Neutrophil (primary cell): Measurements from ENCODE around the gene CAMK2A.

ENCODE experiments used
- H3K27ac ChIP-seq: fragments of 200-600 bp; sonication (generic); 2 replicates; pipeline ENCODE4 v1.5.1; 2016; ENCODE audit warnings: mild to moderate bottlenecking, moderate library complexity
- H3K27me3 ChIP-seq: fragments of 200-600 bp; sonication (generic); 2 replicates; pipeline ENCODE4 v1.6.0; 2016; ENCODE audit warnings: mild to moderate bottlenecking
- H3K36me3 ChIP-seq: fragments of 200-600 bp; sonication (generic); 2 replicates; pipeline ENCODE4 v1.5.1; 2017
- H3K4me1 ChIP-seq, 2 experiments: fragments of 200-600 bp in 1 of 2; sonication (generic) in 1 of 2; 1 replicate in 1 of 2; 2 replicates in 1 of 2; pipeline versions ENCODE4 v1.5.1 to v1.6.1; 2013 to 2016; ENCODE audit warnings: low read depth in 1 of 2, low read length in 1 of 2, mild to moderate bottlenecking in 1 of 2, moderate library complexity in 1 of 2; ENCODE audit not compliant: control insufficient read depth in 1 of 2, insufficient read depth in 1 of 2
- H3K4me3 ChIP-seq, 2 experiments: fragments of 200-600 bp in 1 of 2; sonication (generic) in 1 of 2; 1 replicate in 1 of 2; 2 replicates in 1 of 2; pipeline ENCODE4 v1.5.1; 2013 to 2016; ENCODE audit warnings: low read depth in 1 of 2, low read length in 1 of 2, mild to moderate bottlenecking in 1 of 2, moderate library complexity in 1 of 2
- H3K9me3 ChIP-seq: fragments of 200-600 bp; sonication (generic); 2 replicates; pipeline ENCODE4 v1.5.1; 2016
- TF ChIP-seq, protein P1 (sequence below): fragments of 200-600 bp; sonication (generic); IDR thresholded peaks from 2 replicates; pipeline ENCODE4 v1.5.1; 2016; ENCODE audit warnings: antibody characterized with exemption

The CAMK2A gene

DNA sequence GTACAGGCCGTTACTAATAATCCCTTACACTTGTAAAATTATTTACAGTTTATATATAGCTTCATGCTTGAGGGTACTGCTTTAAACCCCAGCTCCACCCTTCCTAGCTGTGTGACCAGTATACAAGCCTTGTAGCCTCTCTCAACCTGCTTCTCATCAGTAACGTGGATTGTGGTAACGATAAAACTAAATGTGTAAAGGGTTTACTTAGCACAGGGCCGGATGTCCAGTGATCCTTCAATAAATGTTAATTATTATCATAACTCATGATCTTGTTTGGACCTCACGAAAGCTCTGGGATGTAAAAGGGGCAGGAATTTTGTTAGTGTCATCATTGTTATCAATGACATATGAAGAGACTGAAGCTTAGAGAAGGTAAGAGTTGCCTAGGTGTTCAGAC, 20.7 kb upstream of the CAMK2A start:
- TF ChIP-seq, protein P1, sequence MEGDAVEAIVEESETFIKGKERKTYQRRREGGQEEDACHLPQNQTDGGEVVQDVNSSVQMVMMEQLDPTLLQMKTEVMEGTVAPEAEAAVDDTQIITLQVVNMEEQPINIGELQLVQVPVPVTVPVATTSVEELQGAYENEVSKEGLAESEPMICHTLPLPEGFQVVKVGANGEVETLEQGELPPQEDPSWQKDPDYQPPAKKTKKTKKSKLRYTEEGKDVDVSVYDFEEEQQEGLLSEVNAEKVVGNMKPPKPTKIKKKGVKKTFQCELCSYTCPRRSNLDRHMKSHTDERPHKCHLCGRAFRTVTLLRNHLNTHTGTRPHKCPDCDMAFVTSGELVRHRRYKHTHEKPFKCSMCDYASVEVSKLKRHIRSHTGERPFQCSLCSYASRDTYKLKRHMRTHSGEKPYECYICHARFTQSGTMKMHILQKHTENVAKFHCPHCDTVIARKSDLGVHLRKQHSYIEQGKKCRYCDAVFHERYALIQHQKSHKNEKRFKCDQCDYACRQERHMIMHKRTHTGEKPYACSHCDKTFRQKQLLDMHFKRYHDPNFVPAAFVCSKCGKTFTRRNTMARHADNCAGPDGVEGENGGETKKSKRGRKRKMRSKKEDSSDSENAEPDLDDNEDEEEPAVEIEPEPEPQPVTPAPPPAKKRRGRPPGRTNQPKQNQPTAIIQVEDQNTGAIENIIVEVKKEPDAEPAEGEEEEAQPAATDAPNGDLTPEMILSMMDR = no peak
- Histone ChIP-seq H3K9me3 (no peaks in the 10 kb centered on the region), H3K4me3 (no peak overlapping the region), H3K4me1 (no peaks in the 10 kb centered on the region), H3K36me3 (no peaks in the 10 kb centered on the region), H3K27ac (no peak overlapping the region), H3K27me3 (peaks cover 4% of the 10 kb centered on the region)

DNA sequence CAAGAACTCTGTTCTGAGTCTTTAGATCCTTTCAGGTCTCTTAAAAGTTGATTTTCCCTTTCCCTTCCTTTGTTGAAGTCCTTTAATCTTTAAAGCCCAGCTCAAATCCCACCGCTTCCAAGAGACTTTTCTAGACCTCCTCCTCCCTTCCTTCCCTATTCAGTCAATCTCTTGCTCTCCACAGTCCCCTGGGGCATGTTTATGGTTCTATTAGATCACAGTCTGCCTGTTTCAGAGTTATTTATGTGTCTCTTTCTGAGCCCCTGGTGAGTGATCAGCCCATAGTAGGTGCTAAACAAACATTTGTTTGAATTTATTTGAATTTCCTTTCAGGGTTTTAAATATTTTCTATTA, 20.3 kb upstream of the CAMK2A start:
- Histone ChIP-seq H3K27ac (no peak overlapping the region), H3K4me3 (no peak overlapping the region), H3K36me3 (no peaks in the 10 kb centered on the region), H3K27me3 (peaks cover 7% of the 10 kb centered on the region), H3K9me3 (no peaks in the 10 kb centered on the region), H3K4me1 (no peaks in the 10 kb centered on the region)
- TF ChIP-seq, protein P1 = no peak

DNA sequence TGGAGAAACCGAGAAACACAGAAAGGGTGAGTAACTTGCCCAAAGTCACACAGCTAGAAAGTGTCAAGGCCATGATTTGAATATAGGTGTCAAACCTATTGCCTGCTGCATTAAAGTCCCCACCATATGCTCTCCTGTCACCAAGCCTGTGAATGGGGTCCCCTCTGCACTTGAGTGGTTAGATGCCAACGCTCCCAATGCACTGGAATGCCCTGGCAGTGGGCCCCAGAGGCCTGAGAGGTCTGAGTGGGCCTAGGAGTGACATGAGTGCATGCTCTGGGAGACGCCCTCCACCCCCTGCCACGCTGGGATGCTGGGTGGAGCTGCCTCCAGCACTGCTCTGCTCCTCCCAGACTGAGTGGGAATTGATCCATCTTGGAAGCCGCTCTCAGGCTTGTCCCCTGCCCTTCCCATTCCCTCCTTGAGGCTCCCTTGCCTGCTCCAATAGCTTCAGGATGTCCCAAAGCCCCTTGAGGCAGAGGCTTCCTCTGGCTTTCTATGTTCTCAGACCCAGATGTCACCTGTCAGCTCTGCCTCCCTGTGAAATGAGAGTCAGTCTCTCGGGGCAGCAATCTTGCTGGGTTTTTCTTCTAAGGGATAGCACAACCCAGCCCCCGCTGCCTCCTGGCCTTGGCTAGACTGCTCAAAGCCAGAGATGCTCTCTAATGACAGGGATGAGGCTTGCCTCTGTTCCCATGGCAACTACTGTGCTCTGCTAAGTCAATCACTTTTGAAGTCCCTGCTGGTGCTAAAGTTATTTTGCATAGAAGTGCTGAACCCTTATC, 19.7 kb upstream of the CAMK2A start:
- no peak overlapping the region for H3K4me3 ChIP-seq
- TF ChIP-seq, protein P1 = no peak
- H3K27ac ChIP-seq = no peak overlapping the region
- no peaks in the 10 kb centered on the region for H3K36me3 ChIP-seq
- no peaks in the 10 kb centered on the region for H3K4me1 ChIP-seq
- H3K9me3 ChIP-seq = no peaks in the 10 kb centered on the region
- peaks cover 13% of the 10 kb centered on the region for H3K27me3 ChIP-seq

DNA sequence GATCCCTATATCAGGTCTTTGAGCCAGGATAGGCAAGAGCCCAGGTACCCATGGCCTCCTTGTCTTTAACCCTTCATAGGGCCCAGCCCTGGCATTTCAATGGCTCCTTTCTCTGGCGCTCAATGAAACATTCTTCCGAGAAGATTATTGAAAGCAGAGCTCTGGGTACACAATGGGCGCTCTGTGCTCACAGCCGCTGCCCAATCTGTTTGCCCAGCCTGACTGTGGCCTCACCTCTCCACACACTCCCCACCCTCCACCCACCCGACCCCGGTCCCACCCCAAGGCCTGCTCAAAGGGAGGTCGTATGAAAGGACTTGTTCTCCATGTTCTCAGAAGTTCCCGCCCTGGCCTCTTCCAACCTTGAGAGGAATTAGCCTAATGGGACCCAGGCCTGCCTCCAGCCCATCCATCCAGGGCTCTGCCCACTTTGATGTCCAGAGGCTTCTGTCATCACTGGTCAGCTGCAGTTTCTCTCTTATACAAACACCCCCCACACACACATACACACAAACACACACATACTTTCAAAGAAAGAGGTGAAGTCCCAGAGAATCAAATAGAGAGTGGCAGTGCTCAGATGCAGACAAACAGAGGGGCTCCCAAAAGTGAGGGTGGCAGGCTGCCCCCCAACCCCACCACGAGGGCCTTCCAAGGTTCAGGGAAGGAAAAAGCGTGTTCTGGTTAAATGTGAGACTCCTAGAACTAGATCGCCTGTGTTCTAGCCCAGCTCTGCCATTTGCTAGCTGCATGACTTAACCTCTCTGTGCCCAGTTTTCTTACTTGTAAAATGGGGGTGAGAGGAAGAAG, 18.2 kb upstream of the CAMK2A start:
- H3K27ac ChIP-seq = no peak overlapping the region
- no peaks in the 10 kb centered on the region for H3K9me3 ChIP-seq
- TF ChIP-seq, protein P1 = no peak
- H3K4me1 ChIP-seq = no peaks in the 10 kb centered on the region
- H3K27me3 ChIP-seq = peaks cover 28% of the 10 kb centered on the region
- H3K4me3 ChIP-seq = no peak overlapping the region
- H3K36me3 ChIP-seq = no peaks in the 10 kb centered on the region

DNA sequence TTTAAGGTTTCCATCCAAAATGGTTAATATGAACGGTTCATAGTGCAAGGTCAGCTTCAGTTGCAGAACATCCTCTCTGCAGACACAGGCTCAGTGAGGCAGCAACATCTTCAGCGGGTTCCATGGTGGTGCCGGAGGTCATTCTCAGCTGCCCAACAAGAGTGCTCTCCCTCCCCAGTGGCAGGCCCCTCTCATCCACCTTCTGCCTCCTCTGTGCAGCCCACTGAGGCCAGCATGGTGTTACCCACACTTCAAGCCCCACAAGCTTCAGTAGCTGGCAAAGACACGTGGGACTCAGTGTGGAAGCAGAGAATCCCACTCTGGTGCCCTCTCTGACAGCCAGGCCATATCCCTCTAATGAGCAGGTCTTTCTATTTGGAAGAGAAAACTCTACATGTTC, 17.2 kb upstream of the CAMK2A start:
- TF ChIP-seq, protein P1 = no peak

More for the DNA sequence above, 17.2 kb upstream of the CAMK2A start:
- H3K4me1 ChIP-seq = no peaks in the 10 kb centered on the region
- no peak overlapping the region for H3K27ac ChIP-seq
- peaks cover 38% of the 10 kb centered on the region for H3K27me3 ChIP-seq
- no peak overlapping the region for H3K4me3 ChIP-seq
- no peaks in the 10 kb centered on the region for H3K9me3 ChIP-seq
- no peaks in the 10 kb centered on the region for H3K36me3 ChIP-seq
